Measurements from ENCODE around the gene ATRIP.

DNA sequence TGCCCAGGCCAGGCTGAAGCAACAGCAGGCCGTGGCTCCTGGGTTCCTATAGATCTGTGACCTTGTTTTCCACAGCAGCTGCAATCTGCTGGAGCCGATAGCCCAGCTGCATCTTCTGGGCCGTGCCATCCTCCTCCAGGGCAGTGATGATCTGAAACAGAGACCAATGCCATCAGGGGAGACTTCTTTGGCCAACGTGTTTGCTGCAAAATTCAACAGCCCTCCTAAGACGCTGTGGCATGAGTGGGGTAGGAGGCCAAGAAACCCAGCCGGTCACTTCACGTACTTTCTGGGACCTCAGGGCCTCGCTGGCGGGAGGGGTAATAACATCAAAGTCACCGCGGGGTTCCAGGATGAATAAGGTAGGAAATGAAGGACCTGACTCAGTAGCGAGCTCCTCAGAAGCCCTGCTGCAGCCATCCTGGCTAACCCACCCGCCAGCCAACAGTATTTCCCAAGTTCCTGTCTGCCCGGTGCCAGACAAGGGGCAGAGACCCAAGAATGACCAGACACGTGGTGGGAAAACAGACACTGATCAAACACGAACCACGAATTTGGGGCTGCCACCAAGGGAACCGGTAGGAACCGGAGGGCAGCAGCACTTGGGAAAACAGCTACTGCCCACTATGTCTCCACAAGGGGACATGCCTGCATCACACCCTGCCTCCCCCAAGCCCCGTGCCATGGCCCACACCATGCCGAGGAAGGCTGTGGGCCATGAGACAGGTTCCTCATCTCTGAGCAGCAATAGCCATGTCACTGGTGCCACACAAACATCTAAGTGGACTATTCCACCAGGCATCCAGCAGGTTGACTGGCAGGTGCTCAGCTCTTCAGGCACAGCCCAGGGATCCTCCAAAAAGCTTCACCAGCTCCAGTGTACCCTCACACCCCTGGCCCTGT is 41.8 kb upstream of the ATRIP start:
- TF ChIP-seq, protein P1, sequence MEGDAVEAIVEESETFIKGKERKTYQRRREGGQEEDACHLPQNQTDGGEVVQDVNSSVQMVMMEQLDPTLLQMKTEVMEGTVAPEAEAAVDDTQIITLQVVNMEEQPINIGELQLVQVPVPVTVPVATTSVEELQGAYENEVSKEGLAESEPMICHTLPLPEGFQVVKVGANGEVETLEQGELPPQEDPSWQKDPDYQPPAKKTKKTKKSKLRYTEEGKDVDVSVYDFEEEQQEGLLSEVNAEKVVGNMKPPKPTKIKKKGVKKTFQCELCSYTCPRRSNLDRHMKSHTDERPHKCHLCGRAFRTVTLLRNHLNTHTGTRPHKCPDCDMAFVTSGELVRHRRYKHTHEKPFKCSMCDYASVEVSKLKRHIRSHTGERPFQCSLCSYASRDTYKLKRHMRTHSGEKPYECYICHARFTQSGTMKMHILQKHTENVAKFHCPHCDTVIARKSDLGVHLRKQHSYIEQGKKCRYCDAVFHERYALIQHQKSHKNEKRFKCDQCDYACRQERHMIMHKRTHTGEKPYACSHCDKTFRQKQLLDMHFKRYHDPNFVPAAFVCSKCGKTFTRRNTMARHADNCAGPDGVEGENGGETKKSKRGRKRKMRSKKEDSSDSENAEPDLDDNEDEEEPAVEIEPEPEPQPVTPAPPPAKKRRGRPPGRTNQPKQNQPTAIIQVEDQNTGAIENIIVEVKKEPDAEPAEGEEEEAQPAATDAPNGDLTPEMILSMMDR (IDR thresholded peaks at IDR 0.05; ENCODE audit: low read depth, low read length) = no peak
- no peak for TF ChIP-seq POLR2A (IDR thresholded peaks at IDR 0.05; ENCODE audit: extremely low read depth, insufficient read length)
- TF ChIP-seq, protein P2, sequence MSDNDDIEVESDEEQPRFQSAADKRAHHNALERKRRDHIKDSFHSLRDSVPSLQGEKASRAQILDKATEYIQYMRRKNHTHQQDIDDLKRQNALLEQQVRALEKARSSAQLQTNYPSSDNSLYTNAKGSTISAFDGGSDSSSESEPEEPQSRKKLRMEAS (IDR thresholded peaks at IDR 0.05; ENCODE audit: low read depth, low read length) = no peak

Data from NB4 (cell line).